HL-60 (cell line): ENCODE results near the gene EYA2.

Experiments used
- DNase-seq, 2 experiments: peaks; one replicate each; pipeline ENCODE4 v3.0.0-alpha.2; 2010 to 2020; ENCODE audit warnings: low read depth in 1 of 2, low spot score in 1 of 2
- H3K27ac ChIP-seq: fragments of 250-450 bp; sonication (Bioruptor Pico); replicated peaks from 2 replicates; pipeline ENCODE4 v1.5.1; 2020; ENCODE audit warnings: mild to moderate bottlenecking, moderate library complexity
- H3K27me3 ChIP-seq: fragments of 250-450 bp; sonication (Bioruptor Pico); 2 replicates; pipeline ENCODE4 v1.5.1; 2021; ENCODE audit warnings: mild to moderate bottlenecking, moderate library complexity; ENCODE audit not compliant: insufficient read depth, poor library complexity, severe bottlenecking
- H3K4me3 ChIP-seq: replicated peaks from 2 replicates; pipeline ENCODE4 v1.5.1; 2011; ENCODE audit warnings: mild to moderate bottlenecking, control low read depth, low read length; ENCODE audit not compliant: insufficient read depth
- CTCF ChIP-seq: IDR thresholded peaks from one replicate; pipeline ENCODE4 v1.5.1; 2011; ENCODE audit warnings: low read length, control low read depth, inconsistent platforms; ENCODE audit not compliant: insufficient read depth
- GABPA ChIP-seq: IDR thresholded peaks from 2 replicates; pipeline ENCODE4 v1.6.1; 2012; ENCODE audit warnings: low read depth
- POLR2AphosphoS5 ChIP-seq: IDR thresholded peaks from 2 replicates; pipeline ENCODE4 v1.6.1; 2012; ENCODE audit warnings: low read depth
- REST ChIP-seq: IDR thresholded peaks from 2 replicates; pipeline ENCODE4 v1.6.1; 2012; ENCODE audit warnings: low read depth; ENCODE audit not compliant: insufficient replicate concordance
- SPI1 ChIP-seq: IDR thresholded peaks from 2 replicates; pipeline ENCODE4 v1.6.1; 2012; ENCODE audit warnings: low read depth, mild to moderate bottlenecking, borderline replicate concordance

EYA2 gene

GRCh38 chr20:47160992-47161391, 266.3 kb downstream of the EYA2 start:
- H3K27ac ChIP-seq = no peak overlapping the region
- H3K4me3 ChIP-seq = no peak overlapping the region
- TF ChIP-seq REST = no peak
- TF ChIP-seq CTCF = no peak
- no peak for TF ChIP-seq SPI1
- TF ChIP-seq POLR2AphosphoS5 = no peak
- TF ChIP-seq GABPA = no peak
- H3K27me3 ChIP-seq = no peaks in the 10 kb centered on the region
- DNase-seq = no peak

DNA sequence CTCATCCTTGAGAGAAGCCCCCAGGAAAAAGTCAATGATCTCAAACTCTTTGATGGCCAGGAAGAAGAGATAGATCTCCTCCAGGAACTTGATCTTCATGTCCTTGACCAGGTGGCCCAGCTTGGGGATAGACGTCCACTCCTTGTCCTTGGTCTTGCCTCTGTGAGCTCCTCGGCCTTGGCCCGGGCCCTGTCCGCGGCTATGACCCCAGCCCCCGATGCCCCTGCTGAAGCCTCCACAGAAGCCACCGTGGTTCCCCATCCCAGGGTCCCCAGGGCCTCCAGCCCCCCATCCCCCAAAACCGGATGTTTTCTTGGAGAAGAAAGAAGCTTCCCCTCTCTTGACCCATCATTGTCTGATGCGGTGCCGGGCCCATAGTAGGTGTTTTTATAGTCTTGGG, 266.8 kb downstream of the EYA2 start:
- Histone ChIP-seq H3K27me3 (no peaks in the 10 kb centered on the region), H3K27ac (no peak overlapping the region), H3K4me3 (no peak overlapping the region)
- TF ChIP-seq CTCF = no peak
- no peak for TF ChIP-seq POLR2AphosphoS5
- no peak for TF ChIP-seq SPI1
- TF ChIP-seq REST = no peak
- TF ChIP-seq GABPA = no peak
- no peak for DNase-seq

DNA sequence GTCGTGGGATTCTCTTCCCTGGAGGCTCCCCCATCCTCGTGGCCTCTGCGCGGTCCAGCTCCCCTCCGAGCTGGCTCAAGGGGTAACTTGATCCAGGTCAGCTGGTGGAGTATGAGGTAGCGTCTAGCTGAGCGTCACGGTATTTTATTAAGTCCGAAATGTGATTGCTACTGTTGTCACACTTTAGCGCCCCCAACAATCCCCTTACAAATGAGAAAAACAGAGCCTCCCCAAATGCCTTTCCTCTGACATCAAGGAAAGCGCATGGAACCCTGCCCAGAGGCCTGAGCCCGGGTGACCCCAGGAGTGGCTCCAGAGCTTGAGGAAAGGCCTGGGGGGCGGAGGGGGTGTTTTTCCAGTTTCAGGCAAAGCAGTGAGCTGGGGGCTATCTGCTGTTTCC, 269.5 kb downstream of the EYA2 start:
- no peak for DNase-seq
- Histone ChIP-seq H3K27me3 (no peaks in the 10 kb centered on the region), H3K4me3 (no peak overlapping the region), H3K27ac (no peak overlapping the region)
- TF ChIP-seq SPI1 (no peak), CTCF (no peak), POLR2AphosphoS5 (no peak)

DNA sequence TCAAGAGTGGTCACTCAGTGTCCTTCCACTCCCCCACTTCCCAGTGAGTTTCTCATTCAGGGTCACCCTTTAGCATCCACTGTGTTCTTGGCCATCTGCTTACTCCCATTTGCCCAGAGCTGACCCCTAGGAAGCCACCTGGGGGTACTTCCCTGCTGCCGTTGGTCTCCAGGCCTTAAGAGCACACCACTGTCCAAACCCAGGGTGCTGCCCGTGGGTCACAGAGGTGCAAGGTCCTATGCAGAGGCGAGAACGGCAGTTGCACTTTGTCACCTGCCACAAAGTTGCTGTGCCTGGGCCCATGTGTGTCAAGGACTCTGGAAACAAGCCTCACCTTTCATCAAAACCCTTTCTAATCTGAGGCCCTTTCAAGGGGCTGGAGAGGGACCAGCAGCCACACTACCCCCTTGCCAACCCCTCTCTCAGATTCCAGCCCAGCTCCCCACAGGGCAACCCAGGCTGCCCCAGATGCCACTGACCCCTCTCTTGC, 270.8 kb downstream of the EYA2 start:
- Histone ChIP-seq H3K27ac (no peak overlapping the region), H3K27me3 (no peaks in the 10 kb centered on the region), H3K4me3 (no peak overlapping the region)
- DNase-seq = no peak
- TF ChIP-seq REST = no peak
- TF ChIP-seq CTCF = no peak
- TF ChIP-seq GABPA = no peak
- TF ChIP-seq POLR2AphosphoS5 = no peak
- no peak for TF ChIP-seq SPI1
